GM18861 (cell line): Measurements from ENCODE around the gene BRSK2.

Source experiments
- ATAC-seq: cut with Tn5 transposase; IDR thresholded peaks from one replicate; pipeline ENCODE4 v1.9.1; 2021; ENCODE audit not compliant: unreplicated experiment

The BRSK2 gene

GRCh38 chr11:1394936-1395772, 5.4 kb downstream of the BRSK2 start:
- no peak for ATAC-seq

DNA sequence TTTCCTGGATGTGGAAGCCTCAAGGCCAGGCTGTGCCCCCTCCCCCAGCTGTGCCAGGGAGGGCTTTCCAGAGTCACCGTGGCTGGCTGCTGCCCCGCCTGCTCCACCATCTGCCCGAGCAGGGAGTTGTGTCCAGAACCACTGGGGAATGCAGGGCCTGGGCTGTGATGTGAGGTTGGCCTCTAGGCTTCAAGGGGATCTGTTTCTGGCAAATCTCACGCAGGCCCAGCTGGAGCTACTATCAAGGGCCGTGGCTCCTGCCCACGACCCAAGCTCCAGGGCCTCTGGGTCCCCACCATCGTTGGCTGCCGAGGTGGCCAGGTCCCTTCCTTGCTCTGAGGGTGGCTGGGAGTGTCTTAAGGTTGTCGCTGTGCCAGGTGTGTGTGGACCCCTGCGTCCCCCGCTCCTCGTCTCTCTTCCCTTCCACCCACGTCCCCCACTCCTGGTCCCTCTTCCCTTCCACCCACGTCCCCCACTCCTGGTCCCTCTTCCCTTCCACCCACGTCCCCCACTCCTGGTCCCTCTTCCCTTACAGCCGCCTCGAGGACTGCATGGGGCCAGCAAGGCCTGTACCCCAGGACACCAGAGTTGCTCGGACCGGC, 6.1 kb downstream of the BRSK2 start:
- ATAC-seq, result no peak

DNA sequence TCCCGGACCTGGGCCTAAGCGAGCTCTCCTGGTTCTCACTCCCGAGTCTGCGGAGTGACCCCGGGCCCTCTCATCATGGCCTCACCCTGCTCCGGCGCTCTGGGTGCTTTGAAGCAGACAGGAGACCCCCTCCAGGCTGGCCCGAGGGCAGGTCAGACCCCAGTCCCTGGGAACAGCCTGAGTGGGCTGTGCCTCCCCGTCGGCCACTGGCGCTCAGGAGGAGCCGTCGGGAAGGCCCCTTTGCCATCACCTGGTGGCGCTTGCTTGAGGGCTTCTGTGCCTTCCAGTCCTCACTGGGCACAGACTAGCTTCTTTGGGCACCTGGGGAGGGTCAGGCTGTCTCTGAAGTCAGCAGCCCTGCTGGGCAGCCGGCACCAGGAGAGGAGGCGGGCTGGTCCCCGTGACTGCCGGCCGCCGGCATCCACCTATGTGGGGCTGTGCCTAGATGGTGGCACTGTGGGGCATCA, 6.7 kb downstream of the BRSK2 start:
- no peak for ATAC-seq

- no peak for ATAC-seq
Measured at GRCh38 chr11:1397146-1397861, 7.6 kb downstream of the BRSK2 start.

- ATAC-seq, result no peak
Measured at GRCh38 chr11:1397862-1398527, 8.3 kb downstream of the BRSK2 start.

DNA sequence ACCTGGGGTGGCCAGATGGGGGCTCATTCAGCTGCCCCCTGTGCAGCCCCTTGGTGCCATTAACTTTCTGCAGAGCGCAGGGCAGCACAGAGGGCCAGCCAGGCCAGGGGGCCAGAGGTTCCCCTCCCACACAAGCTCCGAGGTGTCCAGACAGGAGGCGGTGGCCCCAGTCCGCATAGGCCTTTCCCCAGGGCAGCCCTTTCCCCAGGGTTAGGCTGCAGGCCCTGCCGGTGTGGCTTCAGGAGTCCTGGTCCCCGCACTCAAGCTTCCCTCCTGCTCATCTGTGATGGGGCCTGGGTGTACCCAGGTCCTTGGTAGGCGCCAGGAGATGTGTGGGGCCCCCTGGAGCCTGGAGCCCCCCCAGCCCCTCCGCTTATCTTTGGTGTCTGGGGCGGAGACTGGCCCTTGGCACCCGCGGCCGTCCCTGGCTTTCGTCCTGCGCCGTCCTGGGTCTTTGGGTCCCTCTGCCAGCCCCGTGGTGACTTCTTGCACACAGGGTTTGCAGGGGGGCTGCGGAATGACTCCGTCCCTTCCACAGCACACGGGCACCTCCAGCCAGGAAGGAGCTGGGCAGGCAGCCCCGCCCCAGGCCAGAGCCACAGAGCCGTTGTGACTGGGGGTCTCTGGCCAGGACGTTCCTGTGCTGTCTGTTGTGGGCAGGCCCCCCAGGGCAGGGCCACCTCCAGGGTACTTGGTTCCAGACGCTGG, 8.9 kb downstream of the BRSK2 start:
- no peak for ATAC-seq

GRCh38 chr11:1399386-1400316, 9.9 kb downstream of the BRSK2 start:
- ATAC-seq, result no peak

- ATAC-seq, result no peak
Measured at GRCh38 chr11:1400317-1401170, 10.8 kb downstream of the BRSK2 start.

- ATAC-seq, result no peak
Measured at GRCh38 chr11:1401171-1401445, 11.4 kb downstream of the BRSK2 start.

GRCh38 chr11:1401656-1402221, 12.0 kb downstream of the BRSK2 start:
- ATAC-seq, result no peak

DNA sequence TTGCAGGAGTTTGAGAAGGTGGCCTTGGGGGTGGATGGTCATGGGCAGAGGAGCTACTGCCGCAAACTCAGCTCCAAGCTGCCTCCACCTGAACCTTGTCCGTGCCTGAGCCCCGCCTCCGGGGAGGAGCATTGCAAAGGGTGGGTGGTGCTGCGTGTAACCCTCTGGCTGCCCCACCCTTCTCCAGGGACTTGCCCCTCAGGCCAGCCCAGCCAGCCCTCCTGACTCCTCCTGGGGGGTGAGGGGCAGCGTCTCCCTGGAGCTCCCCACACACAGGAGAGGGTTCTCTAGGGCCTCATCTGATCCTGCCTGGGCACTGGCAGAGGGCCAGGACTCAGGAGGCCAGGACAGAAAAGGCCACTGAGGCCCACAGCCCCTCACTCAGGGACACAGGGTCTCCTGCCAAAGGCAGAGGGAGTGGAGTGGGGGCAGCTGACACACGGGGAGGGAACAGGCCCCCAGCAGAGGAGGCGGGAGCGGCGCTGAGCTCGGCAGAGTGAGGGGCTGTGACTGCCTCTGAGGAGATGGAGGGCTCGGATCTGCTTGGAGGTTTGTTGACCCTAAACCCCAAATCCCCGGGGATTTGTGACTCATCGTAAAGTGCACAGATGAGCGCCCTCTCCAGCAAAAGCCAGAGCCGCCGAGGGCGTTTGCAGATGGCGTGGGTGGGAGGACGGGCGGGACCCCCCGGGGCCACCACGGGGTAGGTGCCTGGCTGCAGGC, 12.8 kb downstream of the BRSK2 start:
- no peak for ATAC-seq

DNA sequence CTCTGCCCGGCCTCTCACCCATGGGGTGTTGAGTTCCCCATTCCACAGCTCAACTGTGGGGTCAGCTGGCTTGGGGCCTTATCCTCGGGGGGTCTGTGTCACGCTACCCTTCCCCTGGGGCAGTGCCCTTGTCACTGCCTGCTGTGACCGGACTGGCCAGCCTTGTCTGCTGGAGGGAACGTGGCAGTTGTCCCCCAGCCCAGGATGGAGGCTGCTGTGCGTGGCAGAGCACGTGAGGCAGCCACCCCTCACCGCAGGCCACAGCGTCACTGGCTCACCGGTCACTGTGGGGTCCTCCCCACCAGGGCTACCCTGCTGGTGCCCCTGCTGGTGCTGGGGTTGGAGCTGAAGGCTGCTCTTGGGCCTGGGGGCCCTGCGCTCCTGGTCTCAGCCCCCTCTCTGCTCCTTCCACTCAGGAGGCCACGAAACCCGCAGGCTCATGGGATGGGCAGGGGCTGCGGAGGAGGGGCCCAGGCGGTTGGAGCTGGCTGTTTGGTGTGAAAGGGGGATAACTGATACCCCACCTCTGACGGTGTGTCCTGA, 13.4 kb downstream of the BRSK2 start:
- no peak for ATAC-seq

GRCh38 chr11:1403721-1404460, 14.2 kb downstream of the BRSK2 start:
- ATAC-seq, result no peak

DNA sequence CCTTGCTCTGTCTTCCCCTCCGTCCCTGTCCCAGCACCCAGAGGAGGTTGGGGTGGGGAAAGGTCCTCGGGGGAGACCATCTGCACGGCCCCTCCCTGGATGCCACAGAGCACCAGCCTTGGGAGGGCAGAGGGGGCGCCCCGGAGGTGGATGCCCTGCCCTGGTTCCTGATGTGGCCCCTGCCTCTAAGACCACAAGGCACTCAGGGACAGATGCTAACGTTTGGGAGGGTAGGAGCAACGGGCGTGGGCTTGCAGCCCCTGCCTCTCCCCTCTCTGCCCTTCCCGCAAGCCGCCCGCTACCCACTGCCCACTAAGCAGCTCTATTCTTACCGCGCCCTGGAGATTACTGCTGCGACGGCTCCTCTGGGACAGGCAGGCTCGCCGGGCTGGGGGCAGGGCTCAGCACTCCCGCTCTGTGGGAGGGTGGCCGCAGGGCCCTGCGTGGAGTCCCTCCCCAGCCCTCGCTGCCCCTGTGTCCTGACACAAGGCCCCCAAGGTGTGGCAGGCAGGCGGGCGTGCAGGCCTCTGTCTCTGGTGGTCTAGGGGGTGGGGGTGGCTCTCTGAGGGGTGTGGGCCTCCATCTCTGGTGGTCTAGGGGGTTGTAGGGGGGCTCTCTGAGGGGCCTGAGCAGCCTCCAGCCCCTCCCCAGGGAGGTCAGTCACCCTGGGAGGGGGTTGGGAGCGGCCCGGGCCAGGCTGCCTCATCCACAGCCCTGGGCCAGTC, 14.9 kb downstream of the BRSK2 start:
- ATAC-seq, result no peak

DNA sequence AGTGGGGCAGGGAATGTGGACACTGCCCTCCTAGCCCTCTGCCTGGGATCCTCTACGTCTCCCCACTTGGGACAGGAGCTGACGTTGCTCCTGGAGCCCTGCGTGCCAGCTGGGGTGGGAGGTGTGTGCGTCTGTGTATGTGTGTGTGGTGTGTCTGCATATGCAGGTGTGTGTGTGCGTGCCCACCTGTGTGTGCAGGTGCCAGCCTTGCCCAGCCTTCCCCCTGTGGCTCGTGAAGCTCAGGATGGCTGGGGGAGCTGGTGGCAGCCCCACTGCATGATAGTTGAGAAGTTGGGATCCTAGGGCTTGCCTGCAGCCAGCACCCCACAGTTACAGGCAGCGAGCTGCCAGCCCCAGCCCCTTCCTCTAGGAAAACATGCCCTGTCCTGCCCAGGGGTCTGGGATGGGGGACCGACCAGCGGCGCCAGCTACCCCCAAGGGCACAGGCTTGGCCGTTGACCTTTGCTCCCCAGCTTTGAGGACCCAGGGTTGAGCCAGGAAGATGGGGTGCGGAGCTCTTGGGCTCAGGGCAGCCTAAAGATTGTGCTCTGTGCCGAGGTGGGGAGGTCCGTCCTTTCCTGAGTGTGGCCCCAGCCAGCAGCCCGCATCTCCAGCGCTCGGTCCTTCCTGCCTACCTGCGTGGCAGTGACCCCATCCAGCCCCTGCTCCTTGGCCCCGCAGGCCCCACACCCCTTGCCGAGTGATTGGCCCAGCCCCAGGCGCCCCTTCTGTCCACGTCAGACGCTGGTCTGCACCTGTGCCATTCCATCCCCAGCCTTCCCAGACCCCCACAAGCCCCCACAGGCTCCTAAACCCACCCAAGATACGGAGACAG, 15.7 kb downstream of the BRSK2 start:
- ATAC-seq, result no peak
